Nephron (organoid): ENCODE results near the gene IL24.

Source experiments
- H3K27ac Mint-ChIP-seq, 3 experiments: 2 replicates each; pipeline ENCODE4 v1.8.0; 2020; ENCODE audit warnings: mixed read lengths in 3 of 3, mild to moderate bottlenecking in 2 of 3, moderate library complexity in 1 of 3
- H3K27me3 Mint-ChIP-seq: 2 replicates; pipeline ENCODE4 v1.8.0; 2021; ENCODE audit warnings: low read depth, mild to moderate bottlenecking, moderate library complexity, mixed read lengths
- H3K36me3 Mint-ChIP-seq: 2 replicates; pipeline ENCODE4 v1.8.0; 2020; ENCODE audit warnings: low read depth, mixed read lengths
- H3K4me1 Mint-ChIP-seq: 2 replicates; pipeline ENCODE4 v1.8.0; 2020; ENCODE audit warnings: mixed read lengths
- H3K4me3 Mint-ChIP-seq, 3 experiments: 2 replicates each; pipeline ENCODE4 v1.8.0; 2020; ENCODE audit warnings: mild to moderate bottlenecking in 3 of 3, mixed read lengths in 3 of 3, moderate library complexity in 2 of 3
- H3K9me3 Mint-ChIP-seq: 2 replicates; pipeline ENCODE4 v1.8.0; 2020; ENCODE audit warnings: mixed read lengths
- TF ChIP-seq, protein P1 (sequence below), 3 experiments: fragments of 200-600 bp; sonication (generic); IDR thresholded peaks; one replicate each; pipeline ENCODE4 v1.5.0; 2021; ENCODE audit warnings: antibody characterized with exemption in 3 of 3; ENCODE audit not compliant: unreplicated experiment in 3 of 3

IL24 gene

DNA sequence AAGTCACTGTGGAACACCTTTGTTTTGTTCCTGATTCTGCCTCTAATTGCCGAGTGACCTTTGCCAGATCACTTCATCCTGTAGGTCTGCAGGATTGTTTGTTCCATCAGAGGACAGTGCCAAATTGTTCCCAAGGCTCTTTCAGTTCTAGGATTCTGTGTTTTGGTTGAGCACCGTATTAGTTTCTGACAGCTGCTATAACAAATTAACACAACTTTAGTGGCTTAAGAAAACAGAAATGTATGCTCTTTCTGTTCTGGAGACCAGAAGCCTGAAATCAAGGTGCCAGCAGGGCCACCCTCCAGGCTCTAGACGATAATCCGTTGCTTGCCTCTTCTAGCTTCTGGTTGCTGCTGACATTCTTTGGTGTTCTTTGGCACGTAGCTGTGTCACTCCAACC lies 52.4 kb downstream of the IL24 start:
- Mint-ChIP-seq H3K27ac (peak overlapping the region in 1 of 3 experiments; percentile 84), H3K27me3 (peaks cover 22% of the 10 kb centered on the region), H3K4me3 (no peak overlapping the region), H3K36me3 (no peaks in the 10 kb centered on the region), H3K9me3 (peaks cover 3% of the 10 kb centered on the region), H3K4me1 (peaks cover 13% of the 10 kb centered on the region)
- TF ChIP-seq, protein P1, sequence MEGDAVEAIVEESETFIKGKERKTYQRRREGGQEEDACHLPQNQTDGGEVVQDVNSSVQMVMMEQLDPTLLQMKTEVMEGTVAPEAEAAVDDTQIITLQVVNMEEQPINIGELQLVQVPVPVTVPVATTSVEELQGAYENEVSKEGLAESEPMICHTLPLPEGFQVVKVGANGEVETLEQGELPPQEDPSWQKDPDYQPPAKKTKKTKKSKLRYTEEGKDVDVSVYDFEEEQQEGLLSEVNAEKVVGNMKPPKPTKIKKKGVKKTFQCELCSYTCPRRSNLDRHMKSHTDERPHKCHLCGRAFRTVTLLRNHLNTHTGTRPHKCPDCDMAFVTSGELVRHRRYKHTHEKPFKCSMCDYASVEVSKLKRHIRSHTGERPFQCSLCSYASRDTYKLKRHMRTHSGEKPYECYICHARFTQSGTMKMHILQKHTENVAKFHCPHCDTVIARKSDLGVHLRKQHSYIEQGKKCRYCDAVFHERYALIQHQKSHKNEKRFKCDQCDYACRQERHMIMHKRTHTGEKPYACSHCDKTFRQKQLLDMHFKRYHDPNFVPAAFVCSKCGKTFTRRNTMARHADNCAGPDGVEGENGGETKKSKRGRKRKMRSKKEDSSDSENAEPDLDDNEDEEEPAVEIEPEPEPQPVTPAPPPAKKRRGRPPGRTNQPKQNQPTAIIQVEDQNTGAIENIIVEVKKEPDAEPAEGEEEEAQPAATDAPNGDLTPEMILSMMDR (IDR thresholded peaks at IDR 0.05; ENCODE audit: unreplicated experiment in 3 of 3): no peak

DNA sequence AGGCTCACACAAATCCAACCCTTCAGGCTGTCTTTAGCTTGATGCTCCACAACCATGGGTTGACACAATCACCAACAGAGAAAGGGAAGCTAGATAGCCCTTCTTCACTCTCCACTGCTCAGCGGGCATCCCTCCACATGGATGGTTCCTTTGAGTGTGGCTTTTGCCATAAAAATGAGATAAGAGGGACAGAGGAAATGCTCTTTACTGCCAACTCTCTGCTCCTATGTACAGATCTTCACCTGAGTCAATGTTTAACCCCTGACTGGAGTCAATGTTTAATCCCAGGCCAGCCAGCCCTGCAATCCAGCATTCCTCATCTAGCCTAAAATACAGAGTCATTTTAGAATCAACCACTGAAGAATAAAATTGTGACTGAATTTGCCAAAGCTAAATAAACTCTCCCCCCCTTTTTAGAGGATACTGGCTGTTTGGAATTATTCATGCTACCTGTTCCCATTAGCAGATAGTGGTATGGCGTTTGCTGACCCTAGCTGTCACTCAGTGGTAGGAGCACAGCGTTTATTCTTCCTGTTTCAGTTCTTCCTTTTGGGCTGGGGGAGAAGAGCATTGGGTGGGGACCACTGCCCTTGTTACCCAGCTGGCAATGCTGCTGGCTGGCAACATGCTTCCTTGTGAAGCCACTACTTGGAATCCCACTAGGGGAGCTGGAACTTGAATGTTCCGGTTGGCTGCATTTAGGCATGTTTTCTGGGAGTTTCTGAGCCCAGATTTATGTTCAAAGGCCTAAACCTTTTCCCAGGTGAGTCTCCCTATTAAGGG lies 54.3 kb downstream of the IL24 start:
- Mint-ChIP-seq H3K36me3 (no peaks in the 10 kb centered on the region), H3K27ac (peak overlapping the region; percentile 86 to 91 (median 90)), H3K9me3 (peaks cover 3% of the 10 kb centered on the region), H3K4me1 (peaks cover 23% of the 10 kb centered on the region), H3K4me3 (no peak overlapping the region), H3K27me3 (peaks cover 13% of the 10 kb centered on the region)
- TF ChIP-seq, protein P1 (IDR thresholded peaks at IDR 0.05; ENCODE audit: unreplicated experiment in 3 of 3): no peak

DNA sequence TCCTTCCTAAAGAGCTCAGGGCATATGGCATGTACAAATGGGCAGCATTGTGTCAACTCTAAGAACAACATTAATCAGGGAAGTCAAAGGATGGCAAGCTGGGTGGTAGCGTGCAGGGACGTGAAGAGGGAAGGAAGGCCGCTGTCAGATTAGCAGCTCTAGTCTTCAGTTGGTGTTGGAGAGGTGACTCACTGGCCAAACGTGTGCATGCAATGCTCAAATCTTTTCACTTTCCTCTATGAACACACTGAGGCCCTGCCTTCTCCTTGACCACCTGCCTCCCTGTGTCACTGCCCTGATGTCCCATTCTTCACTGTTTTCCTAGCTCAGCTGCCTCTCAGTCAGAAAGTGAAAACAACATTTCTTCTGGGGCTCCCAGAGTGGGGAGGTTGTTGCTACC lies 54.9 kb downstream of the IL24 start:
- peaks cover 3% of the 10 kb centered on the region for H3K9me3 Mint-ChIP-seq
- H3K4me1 Mint-ChIP-seq: peaks cover 23% of the 10 kb centered on the region
- no peaks in the 10 kb centered on the region for H3K36me3 Mint-ChIP-seq
- H3K4me3 Mint-ChIP-seq: no peak overlapping the region
- peaks cover 12% of the 10 kb centered on the region for H3K27me3 Mint-ChIP-seq
- TF ChIP-seq, protein P1 (IDR thresholded peaks at IDR 0.05; ENCODE audit: unreplicated experiment in 3 of 3): no peak
- peak overlapping the region; percentile 86 to 91 (median 90) for H3K27ac Mint-ChIP-seq

DNA sequence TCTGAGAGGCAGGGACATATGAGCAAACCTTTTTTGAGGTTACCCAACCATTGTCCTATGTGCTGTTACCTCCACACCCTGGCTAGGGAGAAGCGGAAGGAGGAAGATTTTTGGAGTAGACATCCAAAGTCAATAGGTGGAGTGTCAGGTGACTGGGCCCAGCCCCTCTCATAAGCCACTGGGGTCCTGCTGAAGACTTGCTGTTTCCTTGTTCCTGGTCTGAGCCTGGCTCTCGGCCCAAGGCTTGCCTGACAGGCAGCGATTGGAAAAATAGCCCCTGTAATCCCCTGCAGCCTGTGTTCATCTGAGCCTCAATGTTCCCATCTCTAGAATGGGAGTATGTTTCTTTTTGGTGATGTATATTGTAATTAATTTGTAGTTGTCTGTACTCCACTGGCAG lies 55.9 kb downstream of the IL24 start:
- no peak overlapping the region for H3K4me3 Mint-ChIP-seq
- TF ChIP-seq, protein P1 (IDR thresholded peaks at IDR 0.05; ENCODE audit: unreplicated experiment in 3 of 3): no peak
- H3K4me1 Mint-ChIP-seq: peaks cover 23% of the 10 kb centered on the region
- peaks cover 3% of the 10 kb centered on the region for H3K9me3 Mint-ChIP-seq
- no peaks in the 10 kb centered on the region for H3K36me3 Mint-ChIP-seq
- peaks cover 15% of the 10 kb centered on the region for H3K27me3 Mint-ChIP-seq
- peak overlapping the region; percentile 24 to 90 (median 51) for H3K27ac Mint-ChIP-seq

DNA sequence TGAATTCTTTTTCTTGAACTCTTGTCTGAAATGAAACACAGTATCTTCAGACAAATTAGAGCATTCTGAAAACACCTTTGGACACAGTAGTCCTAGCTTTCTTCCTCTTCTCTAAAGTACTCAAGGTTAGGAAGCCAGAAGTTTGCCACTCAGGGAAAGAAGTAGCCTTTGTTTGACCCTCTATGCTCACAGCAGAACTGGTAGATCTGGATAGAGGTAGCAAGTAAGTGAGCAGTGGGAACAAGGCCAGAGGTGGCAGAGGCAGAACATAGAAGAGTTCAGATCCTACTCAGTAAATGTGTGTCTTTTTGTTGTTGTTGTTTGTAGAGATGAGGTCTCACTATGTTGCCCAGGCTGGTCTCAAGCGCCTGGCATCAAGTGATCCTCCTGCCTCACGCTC lies 56.4 kb downstream of the IL24 start:
- Mint-ChIP-seq H3K27me3 (peaks cover 15% of the 10 kb centered on the region), H3K27ac (peak overlapping the region; percentile 24 to 71 (median 51)), H3K36me3 (no peaks in the 10 kb centered on the region), H3K4me3 (no peak overlapping the region), H3K4me1 (peaks cover 23% of the 10 kb centered on the region), H3K9me3 (peaks cover 3% of the 10 kb centered on the region)
- TF ChIP-seq, protein P1 (IDR thresholded peaks at IDR 0.05; ENCODE audit: unreplicated experiment in 3 of 3): no peak
